Prostate gland (tissue), 2 donors: Measurements from ENCODE around the gene CREBL2. TPM values are rescaled to one million over a fixed set of nuclear protein-coding genes. Genes with fewer than 3 reads are reported as not detected.

Experiments
- DNase-seq: peaks from one replicate; pipeline ENCODE4 v3.0.0-alpha.2; 2019; ENCODE audit warnings: low spot score
- H3K27ac ChIP-seq, 2 donors: fragments of 200-600 bp; sonication (generic); 2 replicates each; pipeline ENCODE4 v1.5.1; 2017 to 2019
- H3K27me3 ChIP-seq: fragments of 200-600 bp; sonication (generic); replicated peaks from 2 replicates; pipeline ENCODE4 v1.5.1; 2019; ENCODE audit not compliant: insufficient read depth
- H3K36me3 ChIP-seq, 2 donors: fragments of 200-600 bp; sonication (generic); 1 replicate in 1 of 2; 2 replicates in 1 of 2; pipeline versions ENCODE4 v1.5.1 to v1.8.1; 2017 to 2019
- H3K4me1 ChIP-seq: fragments of 200-600 bp; sonication (generic); replicated peaks from 2 replicates; pipeline ENCODE4 v1.5.1; 2019
- H3K4me3 ChIP-seq, 2 donors: fragments of 200-600 bp; sonication (generic); 2 replicates each; pipeline ENCODE4 v1.5.1; 2017 to 2019
- H3K9me3 ChIP-seq: fragments of 200-600 bp; sonication (generic); 2 replicates; pipeline ENCODE4 v1.5.1; 2017
- CTCF ChIP-seq, 4 experiments: fragments of 200-600 bp in 2 of 4; fragments of 450-650 bp in 2 of 4; sonication (generic) in 2 of 4; IDR thresholded peaks; 1 replicate in 3 of 4; 2 replicates in 1 of 4; pipeline ENCODE4 v1.5.1; 2016 to 2019; ENCODE audit warnings: antibody characterized with exemption in 4 of 4, mild to moderate bottlenecking in 2 of 4, moderate library complexity in 2 of 4
- POLR2A ChIP-seq: fragments of 450-650 bp; IDR thresholded peaks from one replicate; pipeline ENCODE4 v1.6.1; 2016; ENCODE audit warnings: antibody characterized with exemption, mild to moderate bottlenecking
- POLR2AphosphoS5 ChIP-seq: sonication (generic); formaldehyde crosslinking; IDR thresholded peaks from one replicate; pipeline ENCODE4 v1.6.1; 2017; ENCODE audit warnings: antibody characterized with exemption
- WGBS: methylation state at CpG from one replicate; pipeline ENCODE4 v1.1.5; 2018; 5-methylcytosine and 5-hydroxymethylcytosine counted together
- intact Hi-C: fragments of 100-400 bp; cut with DNase I; formaldehyde crosslinking; loops from one replicate; pipeline ENCODE4 v1.14.2; 2022
- total RNA-seq, 2 donors: library from RNA; depleted of rRNA; stranded (reverse); fragments of >200 nt; gene quantifications; one replicate each; pipeline ENCODE4 v1.1.0, GENCODE V29; 2016

Gene CREBL2
- total RNA-seq, 2 donors from 2014 or later, result 48.1 to 59.8 TPM

GRCh38 chr12:12626471-12626870 lies 14.8 kb downstream of the CREBL2 start:
- H3K27me3 ChIP-seq, result no peaks in the 10 kb centered on the region
- DNase-seq, result no peak
- no peak overlapping the region for H3K27ac ChIP-seq
- TF ChIP-seq CTCF (IDR thresholded peaks at IDR 0.05) (no peak), POLR2AphosphoS5 (no peak), POLR2A (no peak)
- no peaks in the 10 kb centered on the region for H3K36me3 ChIP-seq
- H3K4me1 ChIP-seq, result peaks cover 3% of the 10 kb centered on the region
- H3K9me3 ChIP-seq, result no peaks in the 10 kb centered on the region
- no peak overlapping the region for H3K4me3 ChIP-seq
- 76% methylated on average over 2 of the region's 2 CpGs for WGBS
- intact Hi-C loops, result no loop called here

- no peak for TF ChIP-seq CTCF (IDR thresholded peaks at IDR 0.05)
- no peak for TF ChIP-seq POLR2A
- TF ChIP-seq POLR2AphosphoS5, result no peak
- intact Hi-C loops, result no loop called here
- H3K4me1 ChIP-seq, result no peaks in the 10 kb centered on the region
- 63% methylated on average over 2 of the region's 2 CpGs for WGBS
- no peak for DNase-seq
- no peaks in the 10 kb centered on the region for H3K36me3 ChIP-seq
- H3K27ac ChIP-seq, result no peak overlapping the region
- H3K9me3 ChIP-seq, result no peaks in the 10 kb centered on the region
- H3K4me3 ChIP-seq, result no peak overlapping the region
- H3K27me3 ChIP-seq, result no peaks in the 10 kb centered on the region
These were observed 15.7 kb downstream of the CREBL2 start for GRCh38 chr12:12627308-12627827.

GRCh38 chr12:12628013-12628412 lies 16.3 kb downstream of the CREBL2 start:
- DNase-seq, result no peak
- WGBS, result 100% methylated on average over 4 of the region's 4 CpGs
- no peaks in the 10 kb centered on the region for H3K36me3 ChIP-seq
- H3K4me1 ChIP-seq, result no peaks in the 10 kb centered on the region
- TF ChIP-seq POLR2A (no peak), POLR2AphosphoS5 (no peak), CTCF (IDR thresholded peaks at IDR 0.05) (no peak)
- H3K27me3 ChIP-seq, result no peaks in the 10 kb centered on the region
- intact Hi-C loops, result no loop called here
- H3K9me3 ChIP-seq, result no peaks in the 10 kb centered on the region
- no peak overlapping the region for H3K4me3 ChIP-seq
- no peak overlapping the region for H3K27ac ChIP-seq

DNA sequence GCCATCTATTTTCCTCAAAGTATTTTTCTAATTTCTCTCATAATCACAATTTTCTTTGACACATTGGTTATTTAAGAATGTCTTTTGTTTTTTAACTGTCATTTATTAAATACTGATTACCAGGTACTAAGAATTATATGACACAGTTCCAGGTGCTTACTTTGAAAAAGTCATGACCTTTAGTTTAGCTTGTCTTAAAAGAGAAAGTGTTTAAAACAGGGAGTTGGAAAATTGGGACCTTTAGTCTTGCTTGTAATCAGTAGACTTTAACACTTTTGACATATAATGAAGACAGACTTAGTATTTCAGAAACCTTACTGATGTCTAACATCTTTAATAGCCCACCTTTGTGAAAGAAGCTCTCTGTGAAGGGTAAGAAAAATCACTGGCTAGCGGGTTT lies 19.2 kb downstream of the CREBL2 start:
- no peak for DNase-seq
- no peak for TF ChIP-seq POLR2A
- no peak for TF ChIP-seq POLR2AphosphoS5
- no peak for TF ChIP-seq CTCF (IDR thresholded peaks at IDR 0.05)
- no peaks in the 10 kb centered on the region for H3K27me3 ChIP-seq
- H3K27ac ChIP-seq, result peak overlapping the region in 1 of 2 donors; percentile 20
- no peaks in the 10 kb centered on the region for H3K9me3 ChIP-seq
- no peaks in the 10 kb centered on the region for H3K4me1 ChIP-seq
- 72% methylated on average over 1 of the region's 1 CpG for WGBS
- H3K36me3 ChIP-seq, result no peaks in the 10 kb centered on the region
- no peak overlapping the region for H3K4me3 ChIP-seq
- intact Hi-C loops, result no loop called here

DNA sequence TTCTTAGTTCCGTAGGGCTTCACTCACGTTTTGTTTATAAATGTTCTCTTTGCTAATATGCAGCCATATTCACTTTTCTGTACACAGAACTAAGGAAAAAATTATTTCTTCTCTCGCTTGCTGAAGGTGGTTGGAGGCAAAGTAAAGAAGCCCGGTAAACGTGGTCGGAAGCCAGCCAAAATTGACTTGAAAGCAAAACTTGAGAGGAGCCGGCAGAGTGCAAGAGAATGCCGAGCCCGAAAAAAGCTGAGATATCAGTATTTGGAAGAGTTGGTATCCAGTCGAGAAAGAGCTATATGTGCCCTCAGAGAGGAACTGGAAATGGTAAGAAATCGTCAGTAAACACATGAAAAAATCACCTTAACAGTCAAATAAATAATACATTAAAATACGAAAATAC lies 24.0 kb downstream of the CREBL2 start:
- TF ChIP-seq CTCF (IDR thresholded peaks at IDR 0.05) (no peak), POLR2A (no peak), POLR2AphosphoS5 (no peak)
- H3K4me3 ChIP-seq, result no peak overlapping the region
- no peaks in the 10 kb centered on the region for H3K36me3 ChIP-seq
- DNase-seq, result no peak
- H3K27me3 ChIP-seq, result no peaks in the 10 kb centered on the region
- H3K4me1 ChIP-seq, result no peaks in the 10 kb centered on the region
- 91% methylated on average over 12 of the region's 12 CpGs for WGBS
- intact Hi-C loops, result no loop called here
- no peaks in the 10 kb centered on the region for H3K9me3 ChIP-seq
- H3K27ac ChIP-seq, result no peak overlapping the region
